Loucy (cell line): ENCODE results near the gene OPHN1.

Source experiments
- H2AFZ ChIP-seq: fragments of 200-600 bp; sonication (generic); 2 replicates; pipeline ENCODE4 v1.6.0; 2016; ENCODE audit warnings: antibody characterized with exemption, mild to moderate bottlenecking, low read length, moderate library complexity
- H3F3A ChIP-seq: fragments of 200-600 bp; 2 replicates; pipeline ENCODE4 v1.6.0; 2016; ENCODE audit warnings: antibody characterized with exemption, low read depth, mild to moderate bottlenecking
- H3K27me3 ChIP-seq: fragments of 200-600 bp; sonication (generic); 2 replicates; pipeline ENCODE4 v1.6.1; 2014; ENCODE audit warnings: low read length, mild to moderate bottlenecking; ENCODE audit not compliant: insufficient read depth, poor library complexity, severe bottlenecking
- H3K36me3 ChIP-seq: fragments of 200-600 bp; sonication (generic); 2 replicates; pipeline ENCODE4 v1.6.1; 2016; ENCODE audit warnings: low read length; ENCODE audit not compliant: insufficient read depth
- H3K4me1 ChIP-seq: fragments of 200-600 bp; sonication (generic); 2 replicates; pipeline ENCODE4 v1.5.1; 2014; ENCODE audit warnings: low read length, mild to moderate bottlenecking; ENCODE audit not compliant: insufficient read depth, poor library complexity, severe bottlenecking
- H3K4me2 ChIP-seq: fragments of 200-600 bp; sonication (generic); 2 replicates; pipeline ENCODE4 v1.6.0; 2014; ENCODE audit warnings: antibody characterized with exemption, low read length, low read depth, mild to moderate bottlenecking; ENCODE audit not compliant: poor library complexity, severe bottlenecking
- H3K4me3 ChIP-seq: fragments of 200-600 bp; sonication (generic); 2 replicates; pipeline ENCODE4 v1.5.1; 2014; ENCODE audit warnings: low read length, mild to moderate bottlenecking, mixed read lengths; ENCODE audit not compliant: poor library complexity, severe bottlenecking
- H3K79me2 ChIP-seq: fragments of 200-600 bp; sonication (generic); 2 replicates; pipeline ENCODE4 v1.6.1; 2014; ENCODE audit warnings: low read length; ENCODE audit not compliant: insufficient read depth
- H3K9ac ChIP-seq: fragments of 200-600 bp; sonication (generic); 2 replicates; pipeline ENCODE4 v1.6.0; 2014; ENCODE audit warnings: mild to moderate bottlenecking, low read depth, low read length, moderate library complexity; ENCODE audit not compliant: poor library complexity, severe bottlenecking
- H3K9me2 ChIP-seq: fragments of 200-600 bp; sonication (generic); replicated peaks from 2 replicates; pipeline ENCODE4 v1.6.1; 2016; ENCODE audit warnings: low read depth, low read length, mixed read lengths
- H3K9me3 ChIP-seq: fragments of 200-600 bp; sonication (generic); 2 replicates; pipeline ENCODE4 v1.6.1; 2014; ENCODE audit warnings: mild to moderate bottlenecking, antibody characterized with exemption, low read length, low read depth; ENCODE audit not compliant: insufficient read depth
- H4K20me1 ChIP-seq: fragments of 200-600 bp; sonication (generic); 2 replicates; pipeline ENCODE4 v1.6.0; 2014; ENCODE audit warnings: antibody characterized with exemption, low read length, mild to moderate bottlenecking; ENCODE audit not compliant: insufficient read depth, poor library complexity, severe bottlenecking
- EZH2phosphoT487 ChIP-seq: fragments of 200-600 bp; IDR thresholded peaks from 2 replicates; pipeline ENCODE4 v1.6.1; 2018; ENCODE audit warnings: antibody characterized with exemption, mild to moderate bottlenecking, moderate library complexity, borderline replicate concordance
- TF ChIP-seq, protein P1 (sequence below): fragments of 200-600 bp; sonication (generic); conservative IDR thresholded peaks from 2 replicates; pipeline ENCODE4 v1.5.1; 2014; ENCODE audit warnings: mild to moderate bottlenecking, antibody characterized with exemption, low read length

The OPHN1 gene

DNA sequence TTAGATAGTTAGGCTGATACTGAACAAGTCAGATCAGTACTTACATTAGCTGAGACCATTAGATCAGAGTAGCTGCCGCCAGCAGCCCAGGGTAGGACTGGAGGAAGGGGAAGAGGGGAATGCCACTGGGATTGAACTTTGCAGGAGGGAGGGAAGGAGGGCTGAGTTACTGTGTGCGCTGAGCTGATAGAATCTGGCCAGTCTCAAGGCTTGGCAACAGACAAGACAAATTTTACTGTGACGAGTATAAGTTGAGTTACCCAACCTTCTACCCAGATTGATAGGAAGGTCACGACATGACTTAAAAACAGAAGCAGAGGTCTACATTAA lies 372.1 kb downstream of the OPHN1 start:
- Histone ChIP-seq H3K27me3 (no peaks in the 10 kb centered on the region), H3K9ac (no peak overlapping the region), H2AFZ (no peak overlapping the region), H3K9me2 (no peaks in the 10 kb centered on the region), H3K4me2 (no peak overlapping the region), H4K20me1 (no peaks in the 10 kb centered on the region), H3K9me3 (no peaks in the 10 kb centered on the region), H3K36me3 (no peaks in the 10 kb centered on the region), H3K79me2 (no peaks in the 10 kb centered on the region), H3K4me3 (no peak overlapping the region), H3K4me1 (peaks cover 9% of the 10 kb centered on the region), H3F3A (no peaks in the 10 kb centered on the region)
- TF ChIP-seq, protein P1, sequence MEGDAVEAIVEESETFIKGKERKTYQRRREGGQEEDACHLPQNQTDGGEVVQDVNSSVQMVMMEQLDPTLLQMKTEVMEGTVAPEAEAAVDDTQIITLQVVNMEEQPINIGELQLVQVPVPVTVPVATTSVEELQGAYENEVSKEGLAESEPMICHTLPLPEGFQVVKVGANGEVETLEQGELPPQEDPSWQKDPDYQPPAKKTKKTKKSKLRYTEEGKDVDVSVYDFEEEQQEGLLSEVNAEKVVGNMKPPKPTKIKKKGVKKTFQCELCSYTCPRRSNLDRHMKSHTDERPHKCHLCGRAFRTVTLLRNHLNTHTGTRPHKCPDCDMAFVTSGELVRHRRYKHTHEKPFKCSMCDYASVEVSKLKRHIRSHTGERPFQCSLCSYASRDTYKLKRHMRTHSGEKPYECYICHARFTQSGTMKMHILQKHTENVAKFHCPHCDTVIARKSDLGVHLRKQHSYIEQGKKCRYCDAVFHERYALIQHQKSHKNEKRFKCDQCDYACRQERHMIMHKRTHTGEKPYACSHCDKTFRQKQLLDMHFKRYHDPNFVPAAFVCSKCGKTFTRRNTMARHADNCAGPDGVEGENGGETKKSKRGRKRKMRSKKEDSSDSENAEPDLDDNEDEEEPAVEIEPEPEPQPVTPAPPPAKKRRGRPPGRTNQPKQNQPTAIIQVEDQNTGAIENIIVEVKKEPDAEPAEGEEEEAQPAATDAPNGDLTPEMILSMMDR: no peak
- TF ChIP-seq EZH2phosphoT487: no peak

- H4K20me1 ChIP-seq: no peaks in the 10 kb centered on the region
- H3K9me2 ChIP-seq: no peaks in the 10 kb centered on the region
- no peak overlapping the region for H3K9ac ChIP-seq
- TF ChIP-seq, protein P1: no peak
- TF ChIP-seq EZH2phosphoT487: no peak
- no peaks in the 10 kb centered on the region for H3F3A ChIP-seq
- no peaks in the 10 kb centered on the region for H3K79me2 ChIP-seq
- H3K4me3 ChIP-seq: no peak overlapping the region
- no peaks in the 10 kb centered on the region for H3K9me3 ChIP-seq
- H2AFZ ChIP-seq: no peak overlapping the region
- H3K4me2 ChIP-seq: no peak overlapping the region
- no peaks in the 10 kb centered on the region for H3K36me3 ChIP-seq
- H3K27me3 ChIP-seq: no peaks in the 10 kb centered on the region
- H3K4me1 ChIP-seq: peaks cover 9% of the 10 kb centered on the region
Measured at GRCh38 chrX:68060506-68061205, 372.6 kb downstream of the OPHN1 start.

DNA sequence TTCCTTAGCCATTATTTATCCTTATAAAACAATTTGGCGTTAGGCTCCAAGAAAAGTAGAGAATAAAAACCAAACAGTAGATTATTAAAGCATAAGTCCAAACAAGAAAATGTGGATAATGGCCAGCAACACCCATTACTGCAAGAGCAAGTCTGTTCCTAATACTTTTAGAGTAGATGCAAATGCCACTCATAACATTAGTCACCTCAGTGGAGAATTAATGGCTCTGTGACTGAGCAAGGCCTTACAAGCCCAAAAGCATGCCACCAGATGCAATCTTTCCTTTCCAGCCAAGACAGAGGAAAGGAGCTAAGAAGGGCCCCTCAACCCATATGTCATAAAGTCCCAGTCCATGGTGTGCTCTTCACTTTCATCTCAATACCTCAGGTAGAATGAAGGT lies 373.8 kb downstream of the OPHN1 start:
- no peak for TF ChIP-seq EZH2phosphoT487
- TF ChIP-seq, protein P1: no peak

More for the DNA sequence above, 373.8 kb downstream of the OPHN1 start:
- Histone ChIP-seq H3K9me3 (no peaks in the 10 kb centered on the region), H3K27me3 (no peaks in the 10 kb centered on the region), H3K9me2 (no peaks in the 10 kb centered on the region), H3K9ac (no peak overlapping the region), H4K20me1 (no peaks in the 10 kb centered on the region), H2AFZ (no peak overlapping the region), H3K4me3 (no peak overlapping the region), H3K4me1 (peaks cover 7% of the 10 kb centered on the region), H3K36me3 (no peaks in the 10 kb centered on the region), H3F3A (no peaks in the 10 kb centered on the region), H3K4me2 (no peak overlapping the region), H3K79me2 (no peaks in the 10 kb centered on the region)
